MCF 10A (cell line): Measurements from ENCODE around the gene IKZF1. TPM values are rescaled to one million over a fixed set of nuclear protein-coding genes. Genes with fewer than 3 reads are reported as not detected.

Experiments used
- BruUV-seq: library from RNA; stranded (reverse); fragments of 400-500 nt; replicated peaks from 2 replicates; lab custom pipeline; 2021; lab: Mats Ljungman, UMichigan
- CTCF ChIA-PET: fragments of 300-600 bp; sonication (Branson Sonifier 250); formaldehyde crosslinking; extraction: SDS; loops from one replicate; lab custom pipeline; 2021; ENCODE audit warnings: antibody characterized with exemption, inconsistent platforms; lab: Yijun Ruan, JAX
- POLR2A ChIA-PET: fragments of 300-600, 350-650 bp; sonication (Branson Sonifier 250); formaldehyde crosslinking; extraction: SDS; loops from one replicate; lab custom pipeline; 2020; ENCODE audit warnings: antibody characterized with exemption, inconsistent platforms; lab: Yijun Ruan, JAX
- DNase-seq: peaks from one replicate; pipeline ENCODE4 v3.0.0-alpha.2; 2018; ENCODE audit not compliant: unreplicated experiment
- H3K27ac Mint-ChIP-seq: one replicate; pipeline ENCODE4 v1.8.0; 2022; ENCODE audit warnings: mild to moderate bottlenecking, low read depth, mixed read lengths; ENCODE audit not compliant: unreplicated experiment
- H3K27me3 Mint-ChIP-seq: one replicate; pipeline ENCODE4 v1.8.0; 2022; ENCODE audit warnings: mixed read lengths; ENCODE audit not compliant: insufficient read depth, unreplicated experiment
- H3K36me3 Mint-ChIP-seq: one replicate; pipeline ENCODE4 v1.8.0; 2022; ENCODE audit warnings: mild to moderate bottlenecking, moderate library complexity, mixed read lengths; ENCODE audit not compliant: insufficient read depth, unreplicated experiment
- H3K4me1 Mint-ChIP-seq: one replicate; pipeline ENCODE4 v1.8.0; 2022; ENCODE audit warnings: mixed read lengths; ENCODE audit not compliant: insufficient read depth, unreplicated experiment
- H3K4me3 Mint-ChIP-seq: one replicate; pipeline ENCODE4 v1.8.0; 2022; ENCODE audit warnings: mild to moderate bottlenecking, moderate library complexity, mixed read lengths; ENCODE audit not compliant: unreplicated experiment
- H3K9me3 Mint-ChIP-seq: one replicate; pipeline ENCODE4 v1.8.0; 2022; ENCODE audit warnings: mixed read lengths; ENCODE audit not compliant: unreplicated experiment
- CTCF ChIP-seq: fragments of 200-600 bp; IDR thresholded peaks from one replicate; pipeline ENCODE4 v1.8.0; 2022; ENCODE audit warnings: antibody characterized with exemption, mild to moderate bottlenecking; ENCODE audit not compliant: unreplicated experiment
- intact Hi-C: fragments of 100-400 bp; cut with micrococcal nuclease; formaldehyde crosslinking; loops from 2 replicates; pipeline ENCODE4 v1.14.1; 2022
- total RNA-seq: library from RNA; stranded (reverse); gene quantifications from 2 replicates; pipeline ENCODE4 v1.2.3, GENCODE V29; 2022

IKZF1 gene
- total RNA-seq, 1 experiment from 2014 or later, result not detected

- no TSS peak for BruUV-seq
- no peak for TF ChIP-seq CTCF
- Mint-ChIP-seq H3K27ac (no peak overlapping the region), H3K4me3 (no peak overlapping the region), H3K27me3 (peaks cover 87% of the 10 kb centered on the region), H3K36me3 (no peaks in the 10 kb centered on the region), H3K9me3 (no peaks in the 10 kb centered on the region), H3K4me1 (no peaks in the 10 kb centered on the region)
- POLR2A ChIA-PET, result no interaction called here
- DNase-seq, result no peak
- intact Hi-C loops, result no loop called here
- CTCF ChIA-PET, result no interaction called here
These were observed 52.9 kb downstream of the IKZF1 start for GRCh38 chr7:50357426-50357825.

- no peak for DNase-seq
- CTCF ChIA-PET, result no interaction called here
- H3K36me3 Mint-ChIP-seq, result no peaks in the 10 kb centered on the region
- BruUV-seq, result no TSS peak
- no peak for TF ChIP-seq CTCF
- peaks cover 87% of the 10 kb centered on the region for H3K27me3 Mint-ChIP-seq
- H3K9me3 Mint-ChIP-seq, result no peaks in the 10 kb centered on the region
- H3K4me1 Mint-ChIP-seq, result no peaks in the 10 kb centered on the region
- POLR2A ChIA-PET, result interaction anchor here (0.7 kb wide), 1 partner anchor 79 kb away, joined by 3 read pairs; no protein-coding TSS in a partner anchor
- H3K4me3 Mint-ChIP-seq, result no peak overlapping the region
- intact Hi-C loops, result no loop called here
- no peak overlapping the region for H3K27ac Mint-ChIP-seq
These were observed 53.7 kb downstream of the IKZF1 start for GRCh38 chr7:50358041-50358705.

- no peak for DNase-seq
- Mint-ChIP-seq H3K36me3 (no peaks in the 10 kb centered on the region), H3K27me3 (peaks cover 87% of the 10 kb centered on the region), H3K27ac (no peak overlapping the region), H3K9me3 (no peaks in the 10 kb centered on the region), H3K4me3 (no peak overlapping the region), H3K4me1 (no peaks in the 10 kb centered on the region)
- TF ChIP-seq CTCF, result no peak
- BruUV-seq, result no TSS peak
- intact Hi-C loops, result no loop called here
- POLR2A ChIA-PET, result interaction anchor here (0.7 kb wide), 1 partner anchor 78 kb away, joined by 3 read pairs; no protein-coding TSS in a partner anchor
- CTCF ChIA-PET, result interaction anchor here (1.0 kb wide), 1 partner anchor 154 kb away, joined by 5 read pairs; no protein-coding TSS in a partner anchor
These were observed 54.3 kb downstream of the IKZF1 start for GRCh38 chr7:50358779-50359178.

- CTCF ChIA-PET, result interaction anchor here (0.6 to 1.2 kb wide), 5 partner anchors 11 to 154 kb away, joined by 3 to 5 read pairs (median 3); no protein-coding TSS in a partner anchor
- no peaks in the 10 kb centered on the region for H3K4me1 Mint-ChIP-seq
- BruUV-seq, result no TSS peak
- no peaks in the 10 kb centered on the region for H3K36me3 Mint-ChIP-seq
- no peak overlapping the region for H3K27ac Mint-ChIP-seq
- no peak for TF ChIP-seq CTCF
- DNase-seq, result no peak
- intact Hi-C loops, result no loop called here
- no peaks in the 10 kb centered on the region for H3K9me3 Mint-ChIP-seq
- POLR2A ChIA-PET, result interaction anchor here (0.7 kb wide), 1 partner anchor 77 kb away, joined by 3 read pairs; no protein-coding TSS in a partner anchor
- no peak overlapping the region for H3K4me3 Mint-ChIP-seq
- H3K27me3 Mint-ChIP-seq, result peaks cover 87% of the 10 kb centered on the region
These were observed 54.9 kb downstream of the IKZF1 start for GRCh38 chr7:50359258-50359994.
